ENCODE results near the gene FURIN.
A peak's percentile ranks its signal among the peaks of the same experiment; 100 is the strongest.
"Not testable (repeated sequence)": the region's sequence is repeated elsewhere in the genome, so short reads cannot be mapped to it uniquely, and the experiment has no call there.

FURIN gene

DNA sequence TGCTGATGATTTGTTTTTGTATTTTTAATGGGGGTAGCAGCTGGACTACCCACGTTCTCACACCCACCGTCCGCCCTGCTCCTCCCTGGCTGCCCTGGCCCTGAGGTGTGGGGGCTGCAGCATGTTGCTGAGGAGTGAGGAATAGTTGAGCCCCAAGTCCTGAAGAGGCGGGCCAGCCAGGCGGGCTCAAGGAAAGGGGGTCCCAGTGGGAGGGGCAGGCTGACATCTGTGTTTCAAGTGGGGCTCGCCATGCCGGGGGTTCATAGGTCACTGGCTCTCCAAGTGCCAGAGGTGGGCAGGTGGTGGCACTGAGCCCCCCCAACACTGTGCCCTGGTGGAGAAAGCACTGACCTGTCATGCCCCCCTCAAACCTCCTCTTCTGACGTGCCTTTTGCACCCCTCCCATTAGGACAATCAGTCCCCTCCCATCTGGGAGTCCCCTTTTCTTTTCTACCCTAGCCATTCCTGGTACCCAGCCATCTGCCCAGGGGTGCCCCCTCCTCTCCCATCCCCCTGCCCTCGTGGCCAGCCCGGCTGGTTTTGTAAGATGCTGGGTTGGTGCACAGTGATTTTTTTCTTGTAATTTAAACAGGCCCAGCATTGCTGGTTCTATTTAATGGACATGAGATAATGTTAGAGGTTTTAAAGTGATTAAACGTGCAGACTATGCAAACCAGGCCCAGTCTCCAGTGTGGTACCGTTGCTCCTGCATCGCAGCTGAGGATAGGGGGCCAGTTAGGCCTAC lies 14.6 kb downstream of the FURIN start:
- DNase-seq (ENCODE audit: low spot score), result no peak

DNA sequence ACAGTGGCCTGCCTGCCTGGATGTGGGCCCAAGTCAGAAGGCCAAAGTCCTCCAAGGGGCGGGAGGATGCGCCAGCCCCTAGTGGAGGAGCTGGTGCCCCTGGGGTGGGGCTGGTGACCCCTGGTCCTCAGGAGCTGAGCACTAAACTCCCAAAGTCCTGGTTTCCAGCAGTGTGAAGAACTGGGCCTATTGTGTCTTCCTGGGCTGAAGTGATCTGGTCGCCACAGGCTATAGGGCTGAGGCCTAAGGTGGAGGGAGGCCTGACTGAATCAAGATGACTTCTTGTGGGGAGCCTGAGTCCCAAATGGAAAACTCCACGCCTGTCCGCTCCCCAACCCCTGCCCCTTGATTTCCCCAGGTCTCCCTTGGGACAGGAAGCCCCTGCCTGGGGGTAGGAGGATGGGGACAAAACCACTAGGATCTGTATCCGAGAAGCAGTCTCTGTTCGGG lies 15.2 kb downstream of the FURIN start:
- DNase-seq (ENCODE audit: low spot score), result no peak

DNA sequence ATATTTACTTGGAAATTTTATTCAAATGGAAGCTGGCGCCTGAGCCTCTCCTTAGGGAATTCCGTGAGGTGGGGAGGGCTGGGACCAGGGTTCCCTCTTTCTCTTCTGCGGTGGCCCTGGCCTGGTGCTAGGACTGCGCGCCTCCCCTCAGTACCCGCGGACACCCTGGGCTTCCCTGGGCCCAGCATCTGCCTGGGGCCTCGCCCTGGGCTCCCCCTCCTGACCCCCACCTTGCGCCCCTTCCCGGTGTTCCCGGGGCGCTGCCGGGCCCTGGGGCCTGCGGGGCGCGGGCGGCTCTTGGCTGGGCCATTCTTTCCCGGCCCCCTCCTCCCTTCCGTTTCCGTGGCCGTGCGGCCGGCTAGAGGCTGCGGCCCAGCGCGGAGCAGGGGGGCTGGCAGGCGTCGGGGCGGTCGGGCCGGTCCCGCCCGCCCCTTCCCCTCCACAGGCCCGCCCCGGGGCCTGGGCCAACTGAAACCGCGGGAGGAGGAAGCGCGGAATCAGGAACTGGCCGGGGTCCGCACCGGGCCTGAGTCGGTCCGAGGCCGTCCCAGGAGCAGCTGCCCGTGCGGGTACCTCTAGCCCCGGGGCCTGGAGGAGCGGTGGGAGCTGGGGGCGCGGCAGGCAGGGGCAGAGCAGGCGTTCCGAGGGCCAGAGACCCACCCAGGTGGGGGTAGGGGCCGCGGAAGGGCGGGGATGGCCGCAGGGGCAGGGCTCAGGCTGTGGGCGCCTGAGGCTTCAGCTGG lies 15.8 kb downstream of the FURIN start, which contains the start of gene FES:
Gene FES (plus strand): TSS at position 529 of the 743 bp plus-strand sequence. CDS start 542 bp downstream, outside the sequence.
- DNase-seq (ENCODE audit: low spot score), result peak; percentile 78

DNA sequence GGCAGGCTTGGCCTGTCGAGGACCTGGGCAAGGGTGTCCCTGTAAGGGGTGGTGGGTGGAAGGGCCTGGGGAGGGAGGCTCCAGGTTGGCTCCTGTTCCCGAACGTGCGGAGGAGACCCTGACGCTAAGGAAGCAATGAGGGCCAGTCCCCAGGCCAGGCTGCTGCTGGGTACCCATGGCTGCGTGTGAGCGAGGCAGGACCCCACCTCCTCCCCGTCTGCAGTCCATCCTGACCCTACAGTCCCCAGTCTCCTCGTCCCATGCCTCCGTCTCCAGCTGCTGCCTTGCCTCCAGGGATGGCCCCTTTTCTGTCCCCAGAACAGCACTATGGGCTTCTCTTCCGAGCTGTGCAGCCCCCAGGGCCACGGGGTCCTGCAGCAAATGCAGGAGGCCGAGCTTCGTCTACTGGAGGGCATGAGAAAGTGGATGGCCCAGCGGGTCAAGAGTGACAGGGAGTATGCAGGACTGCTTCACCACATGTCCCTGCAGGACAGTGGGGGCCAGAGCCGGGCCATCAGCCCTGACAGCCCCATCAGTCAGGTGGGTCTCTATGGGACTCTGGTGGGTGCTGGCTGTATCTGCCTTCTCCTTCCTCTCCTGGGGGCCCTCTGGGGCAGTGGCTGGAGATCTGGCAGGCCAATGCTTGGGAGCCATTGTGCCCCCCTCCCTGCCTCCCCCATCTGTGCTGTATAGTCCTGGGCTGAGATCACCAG lies 16.5 kb downstream of the FURIN start:
- DNase-seq (ENCODE audit: low spot score), result no peak

DNA sequence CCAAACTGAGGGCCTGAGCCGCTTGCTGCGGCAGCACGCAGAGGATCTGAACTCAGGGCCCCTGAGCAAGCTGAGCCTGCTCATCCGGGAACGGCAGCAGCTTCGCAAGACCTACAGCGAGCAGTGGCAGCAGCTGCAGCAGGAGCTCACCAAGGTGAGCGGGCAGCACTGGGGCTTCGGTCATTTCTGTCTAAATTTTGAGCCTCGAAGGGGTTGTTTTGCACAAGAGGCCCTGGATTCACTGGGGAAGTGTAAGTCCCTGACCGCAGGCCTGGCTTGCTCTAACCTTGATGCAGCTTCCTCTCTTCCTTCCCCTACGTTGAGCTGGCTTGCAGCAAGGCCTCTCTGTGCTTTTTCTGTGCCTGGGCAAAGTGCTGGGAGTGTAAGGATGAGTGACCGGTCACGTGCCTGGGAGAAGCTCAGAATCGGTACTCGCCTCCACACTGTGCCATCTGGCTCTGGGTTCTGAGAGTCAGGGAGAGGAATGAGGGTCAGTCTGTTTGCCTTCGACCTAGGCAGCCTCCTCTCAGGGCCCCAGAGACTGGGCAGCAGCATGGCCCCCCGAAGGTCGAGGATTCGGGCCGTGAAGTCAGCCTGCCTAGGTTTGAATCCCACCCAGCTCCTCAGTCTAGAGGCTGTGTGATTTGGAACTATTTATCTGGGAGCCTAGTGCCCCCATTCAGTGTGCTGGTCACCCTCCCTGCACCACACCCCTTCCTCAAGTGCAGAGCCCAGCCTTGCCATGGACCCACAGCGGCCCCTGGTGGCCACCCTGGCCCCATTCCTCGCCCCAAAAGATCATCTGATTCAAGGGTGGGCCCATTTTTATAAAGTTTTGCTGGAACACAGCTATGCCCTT lies 17.3 kb downstream of the FURIN start:
- peak; percentile 86 for DNase-seq (ENCODE audit: low spot score)

DNA sequence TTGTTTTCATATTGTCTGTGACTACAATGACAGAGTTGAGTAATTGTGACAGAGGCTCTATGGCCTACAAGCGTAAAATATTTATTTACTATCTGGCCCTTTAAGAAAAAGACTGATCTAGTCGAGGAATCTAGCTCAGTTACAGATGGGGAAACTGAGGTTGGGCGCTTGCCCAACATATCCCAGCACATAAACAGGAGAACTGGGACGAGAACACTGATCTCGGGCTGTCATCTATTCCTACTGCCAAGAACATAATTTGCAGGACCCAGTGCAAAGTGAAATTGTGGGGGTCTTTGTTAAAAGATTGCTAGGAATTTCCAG lies 17.9 kb downstream of the FURIN start:
- no peak for DNase-seq (ENCODE audit: low spot score)

DNA sequence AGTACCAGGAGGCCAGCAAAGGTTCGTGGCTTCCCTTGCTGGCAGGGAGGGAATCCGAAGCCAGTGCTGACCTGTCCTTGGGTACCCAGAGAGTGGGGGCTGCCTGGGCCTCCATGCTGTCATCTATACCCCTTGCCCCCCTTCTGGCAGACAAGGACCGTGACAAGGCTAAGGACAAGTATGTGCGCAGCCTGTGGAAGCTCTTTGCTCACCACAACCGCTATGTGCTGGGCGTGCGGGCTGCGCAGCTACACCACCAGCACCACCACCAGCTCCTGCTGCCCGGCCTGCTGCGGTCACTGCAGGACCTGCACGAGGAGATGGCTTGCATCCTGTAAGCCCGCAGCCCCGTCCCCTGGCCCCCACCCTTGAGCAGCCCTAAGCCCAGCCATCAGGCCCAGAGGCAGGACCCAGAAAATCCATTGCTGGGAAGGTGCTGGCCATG lies 18.7 kb downstream of the FURIN start:
- DNase-seq (ENCODE audit: low spot score), result no peak

DNA sequence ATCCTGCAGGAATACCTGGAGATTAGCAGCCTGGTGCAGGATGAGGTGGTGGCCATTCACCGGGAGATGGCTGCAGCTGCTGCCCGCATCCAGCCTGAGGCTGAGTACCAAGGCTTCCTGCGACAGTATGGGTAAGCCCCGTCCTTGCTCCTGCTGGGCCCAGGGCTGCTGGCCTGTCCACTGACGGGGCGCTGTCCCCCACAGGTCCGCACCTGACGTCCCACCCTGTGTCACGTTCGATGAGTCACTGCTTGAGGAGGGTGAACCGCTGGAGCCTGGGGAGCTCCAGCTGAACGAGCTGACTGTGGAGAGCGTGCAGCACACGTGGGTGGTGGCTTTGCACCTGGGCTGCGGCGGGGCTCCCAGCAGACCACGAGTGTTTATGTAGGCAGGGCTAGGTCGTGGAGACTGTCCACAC lies 20.9 kb downstream of the FURIN start:
- DNase-seq (ENCODE audit: low spot score), result no peak

DNA sequence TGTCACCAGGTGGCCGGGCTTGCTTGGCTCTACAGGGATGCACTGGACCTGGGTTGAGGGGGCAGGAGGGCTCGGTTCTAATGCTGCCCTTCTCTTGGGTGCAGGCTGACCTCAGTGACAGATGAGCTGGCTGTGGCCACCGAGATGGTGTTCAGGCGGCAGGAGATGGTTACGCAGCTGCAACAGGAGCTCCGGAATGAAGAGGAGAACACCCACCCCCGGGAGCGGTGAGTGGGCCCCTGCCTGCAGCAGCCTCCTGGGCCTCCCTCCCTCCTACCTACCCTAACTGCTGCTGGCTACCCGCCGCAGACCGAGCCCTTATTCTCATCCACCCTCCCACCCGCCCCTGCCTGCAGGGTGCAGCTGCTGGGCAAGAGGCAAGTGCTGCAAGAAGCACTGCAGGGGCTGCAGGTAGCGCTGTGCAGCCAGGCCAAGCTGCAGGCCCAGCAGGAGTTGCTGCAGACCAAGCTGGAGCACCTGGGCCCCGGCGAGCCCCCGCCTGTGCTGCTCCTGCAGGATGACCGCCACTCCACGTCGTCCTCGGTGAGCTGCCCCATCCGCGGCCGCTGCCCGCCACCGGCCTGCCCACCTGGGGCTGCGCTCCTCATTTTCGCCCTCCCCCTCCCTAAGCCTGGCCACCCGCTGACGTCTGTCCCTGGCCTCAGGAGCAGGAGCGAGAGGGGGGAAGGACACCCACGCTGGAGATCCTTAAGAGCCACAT lies 21.5 kb downstream of the FURIN start:
- DNase-seq (ENCODE audit: low spot score), result no peak

DNA sequence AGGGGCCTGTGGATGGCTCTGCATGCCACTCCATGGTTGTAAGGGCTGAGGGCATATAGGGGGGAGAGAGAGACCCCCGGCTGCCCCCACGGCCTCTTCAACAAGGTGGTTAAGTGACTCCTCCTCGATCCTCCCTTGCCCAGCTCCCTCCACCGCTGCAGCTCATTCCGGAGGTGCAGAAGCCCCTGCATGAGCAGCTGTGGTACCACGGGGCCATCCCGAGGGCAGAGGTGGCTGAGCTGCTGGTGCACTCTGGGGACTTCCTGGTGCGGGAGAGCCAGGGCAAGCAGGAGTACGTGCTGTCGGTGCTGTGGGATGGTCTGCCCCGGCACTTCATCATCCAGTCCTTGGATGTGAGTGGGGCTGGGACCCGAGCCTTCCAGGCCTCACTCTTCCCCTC lies 22.5 kb downstream of the FURIN start:
- no peak for DNase-seq (ENCODE audit: low spot score)

DNA sequence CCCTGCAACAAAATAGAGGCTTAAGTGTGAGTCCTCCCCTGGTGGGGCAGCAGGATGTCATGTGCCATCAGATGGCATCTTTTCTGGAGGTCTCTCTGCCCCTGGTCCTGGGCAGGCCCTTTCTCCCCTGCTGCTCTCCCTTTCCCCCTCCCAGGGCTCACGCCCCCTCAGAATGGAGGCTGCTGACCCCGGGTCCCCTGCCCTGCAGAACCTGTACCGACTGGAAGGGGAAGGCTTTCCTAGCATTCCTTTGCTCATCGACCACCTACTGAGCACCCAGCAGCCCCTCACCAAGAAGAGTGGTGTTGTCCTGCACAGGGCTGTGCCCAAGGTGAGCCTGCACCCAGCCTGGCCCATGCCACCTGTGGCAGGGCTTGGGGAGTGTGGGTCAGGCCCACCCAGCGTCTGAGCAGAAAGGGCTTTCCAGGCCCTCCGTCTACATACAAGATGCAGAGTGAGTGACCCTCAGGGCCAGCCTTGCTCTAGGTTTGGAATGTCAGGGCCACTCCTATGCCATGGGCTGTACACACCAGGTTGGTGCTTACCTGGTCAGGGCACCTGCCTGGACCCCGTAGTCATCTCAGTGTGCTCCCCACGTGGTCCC lies 23.1 kb downstream of the FURIN start:
- DNase-seq (ENCODE audit: low spot score), result no peak

DNA sequence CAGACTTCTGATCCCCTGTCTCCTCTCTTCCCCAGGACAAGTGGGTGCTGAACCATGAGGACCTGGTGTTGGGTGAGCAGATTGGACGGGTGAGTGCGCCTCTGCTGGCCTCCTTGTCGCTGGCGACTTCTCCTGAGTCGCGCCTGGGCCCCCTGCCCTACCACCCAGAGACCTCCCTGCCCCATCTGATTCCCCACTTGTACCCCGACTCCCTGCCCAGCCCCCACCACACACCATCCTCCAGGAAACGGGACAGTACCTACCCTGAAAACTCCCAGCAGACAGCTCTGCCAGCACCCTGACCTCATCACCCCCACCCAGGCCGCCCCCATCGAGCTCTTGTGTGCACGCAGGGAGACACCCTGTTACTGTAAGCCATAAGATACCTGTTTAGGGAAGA lies 23.6 kb downstream of the FURIN start:
- DNase-seq (ENCODE audit: low spot score), result no peak

DNA sequence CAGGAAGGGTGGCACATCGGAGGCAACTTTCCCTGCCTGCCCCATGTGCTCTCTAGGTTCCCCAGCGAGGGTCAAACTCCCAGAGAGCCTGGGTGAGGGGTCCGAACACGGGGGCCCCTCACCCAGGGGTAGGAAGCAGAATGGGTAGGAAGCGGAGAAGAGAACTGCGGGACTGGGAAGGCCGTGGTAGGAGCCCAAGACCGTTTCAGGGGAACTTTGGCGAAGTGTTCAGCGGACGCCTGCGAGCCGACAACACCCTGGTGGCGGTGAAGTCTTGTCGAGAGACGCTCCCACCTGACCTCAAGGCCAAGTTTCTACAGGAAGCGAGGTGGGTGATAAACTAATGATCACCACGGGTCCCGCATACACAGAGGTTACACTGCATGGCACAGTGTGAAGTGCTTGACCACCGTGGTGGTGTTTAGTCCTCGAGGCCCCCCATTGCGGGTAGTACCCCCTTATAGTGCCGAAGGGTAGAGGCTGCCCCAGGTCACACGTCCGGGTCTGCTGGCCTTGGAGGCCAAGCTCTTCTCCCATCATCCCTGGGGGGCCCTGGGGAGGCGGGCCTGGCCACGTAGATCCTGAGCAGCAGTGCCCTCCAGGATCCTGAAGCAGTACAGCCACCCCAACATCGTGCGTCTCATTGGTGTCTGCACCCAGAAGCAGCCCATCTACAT lies 24.2 kb downstream of the FURIN start:
- DNase-seq (ENCODE audit: low spot score), result no peak

DNA sequence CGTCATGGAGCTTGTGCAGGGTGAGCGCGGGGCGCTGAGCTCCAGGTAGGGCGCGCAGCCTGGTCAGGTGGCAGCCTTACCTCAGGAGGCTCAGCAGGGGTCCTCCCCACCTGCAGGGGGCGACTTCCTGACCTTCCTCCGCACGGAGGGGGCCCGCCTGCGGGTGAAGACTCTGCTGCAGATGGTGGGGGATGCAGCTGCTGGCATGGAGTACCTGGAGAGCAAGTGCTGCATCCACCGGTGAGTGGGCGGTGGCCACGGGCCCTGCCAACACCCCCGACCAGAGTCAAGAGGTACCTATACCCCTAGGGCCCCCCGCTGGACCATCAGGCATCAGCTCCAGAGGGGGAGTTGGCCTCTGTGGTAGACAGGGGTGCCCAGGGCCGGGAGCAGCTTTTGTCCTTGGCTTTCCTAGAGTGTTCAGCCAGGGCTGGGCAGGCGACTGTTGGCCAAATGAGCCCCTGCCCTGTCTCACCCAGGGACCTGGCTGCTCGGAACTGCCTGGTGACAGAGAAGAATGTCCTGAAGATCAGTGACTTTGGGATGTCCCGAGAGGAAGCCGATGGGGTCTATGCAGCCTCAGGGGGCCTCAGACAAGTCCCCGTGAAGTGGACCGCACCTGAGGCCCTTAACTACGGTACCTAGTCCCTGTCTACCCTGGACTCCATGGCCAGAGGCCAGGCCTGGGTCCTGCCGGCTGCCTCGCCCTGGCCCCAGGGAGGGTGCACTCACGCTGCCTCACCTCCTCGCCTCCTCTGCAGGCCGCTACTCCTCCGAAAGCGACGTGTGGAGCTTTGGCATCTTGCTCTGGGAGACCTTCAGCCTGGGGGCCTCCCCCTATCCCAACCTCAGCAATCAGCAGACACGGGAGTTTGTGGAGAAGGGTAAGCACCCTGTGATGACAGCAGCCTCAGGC lies 25.0 kb downstream of the FURIN start:
- DNase-seq (ENCODE audit: low spot score), result no peak

DNA sequence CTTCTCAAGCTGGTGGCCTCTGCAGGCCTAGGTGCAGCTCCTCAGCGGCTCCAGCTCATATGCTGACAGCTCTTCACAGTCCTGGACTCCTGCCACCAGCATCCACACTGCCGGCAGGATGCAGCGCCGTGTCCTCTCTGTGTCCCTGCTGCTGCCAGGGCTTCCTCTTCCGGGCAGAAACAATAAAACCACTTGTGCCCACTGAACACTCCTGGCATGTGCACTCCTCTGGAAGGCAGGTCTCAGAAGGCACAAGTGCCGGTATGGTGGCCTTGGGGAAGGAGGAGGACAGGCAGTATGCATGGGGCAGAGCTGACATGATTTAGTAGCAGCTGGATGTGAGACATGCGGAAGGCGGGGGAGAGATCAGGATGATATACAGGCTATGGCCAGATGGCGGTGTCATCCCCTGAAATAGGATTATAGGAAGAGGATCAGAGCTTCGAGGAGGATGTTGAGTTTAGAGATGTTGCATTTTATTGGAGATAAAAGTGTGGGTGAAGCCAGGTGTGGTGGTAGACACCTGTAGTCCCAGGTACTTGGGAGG lies 27.3 kb downstream of the FURIN start:
- no peak for DNase-seq (ENCODE audit: low spot score)

DNA sequence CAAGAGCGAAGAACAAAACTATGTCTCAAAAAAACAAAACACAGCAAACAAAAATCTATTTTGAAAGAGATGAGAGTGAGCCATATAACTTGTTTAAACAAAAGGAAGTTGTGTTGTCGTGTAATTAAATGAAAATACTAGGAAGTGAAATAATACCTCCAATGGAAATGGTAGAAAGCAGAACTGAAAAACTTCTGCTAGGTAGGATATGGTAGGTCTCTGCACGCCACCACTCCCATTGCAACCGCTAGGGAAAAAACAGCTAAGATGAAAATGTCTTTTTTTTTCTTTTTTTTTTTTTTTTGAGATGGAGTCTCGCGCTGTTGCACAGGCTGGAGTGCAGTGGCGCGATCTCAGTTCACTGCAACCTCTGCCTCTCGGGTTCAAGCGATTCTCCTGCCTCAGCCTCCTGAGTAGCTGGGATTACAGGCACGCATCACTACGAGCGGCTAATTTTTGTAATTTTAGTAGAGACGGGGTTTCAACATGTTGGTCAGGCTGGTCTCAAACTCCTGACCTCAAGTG lies 28.8 kb downstream of the FURIN start:
- DNase-seq (ENCODE audit: low spot score), result not testable (repeated sequence)

DNA sequence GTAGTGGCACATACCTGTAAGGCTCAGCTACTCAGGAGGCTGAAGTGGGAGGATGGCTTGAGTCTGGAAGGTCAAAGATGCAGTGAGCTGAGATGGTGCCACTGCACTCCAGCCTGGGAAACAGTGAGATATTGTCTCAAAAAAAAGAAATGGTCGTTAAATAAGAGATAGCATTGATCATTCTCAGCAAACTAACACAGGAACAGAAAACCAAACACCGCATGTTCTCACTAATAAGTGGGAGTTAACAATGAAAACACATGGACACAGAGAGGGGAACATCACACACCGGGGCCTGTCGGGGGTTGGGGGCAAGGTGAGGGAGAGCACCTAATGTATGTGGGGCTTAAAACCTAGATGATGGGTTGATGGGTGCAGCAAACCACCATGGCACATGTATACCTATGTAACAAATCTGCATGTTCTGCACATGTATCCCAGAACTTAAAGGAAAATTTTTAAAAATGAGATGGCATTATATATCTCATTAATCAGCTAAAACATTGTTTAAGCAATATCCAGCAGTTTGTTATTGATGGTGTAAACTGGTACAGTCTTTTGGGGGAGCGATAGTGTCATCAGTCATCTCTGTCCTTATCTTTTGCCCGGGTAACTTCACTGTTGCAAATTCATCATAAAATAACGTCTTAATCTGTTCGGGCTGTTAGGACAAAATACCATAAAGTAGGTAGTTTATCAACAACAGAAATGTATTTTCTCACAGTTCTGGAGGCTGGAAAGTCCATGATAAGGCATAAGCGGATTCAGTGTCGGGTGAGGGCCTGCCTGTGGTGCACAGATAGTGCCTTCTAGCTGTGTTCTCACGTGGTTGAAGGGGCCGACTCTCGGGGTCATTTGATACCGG lies 33.0 kb downstream of the FURIN start:
- no peak for DNase-seq (ENCODE audit: low spot score)

Measured in ecto neural progenitor cell (in vitro differentiated cells).